ENCODE results near the gene KCNH8.

- TF ChIP-seq, protein P1, sequence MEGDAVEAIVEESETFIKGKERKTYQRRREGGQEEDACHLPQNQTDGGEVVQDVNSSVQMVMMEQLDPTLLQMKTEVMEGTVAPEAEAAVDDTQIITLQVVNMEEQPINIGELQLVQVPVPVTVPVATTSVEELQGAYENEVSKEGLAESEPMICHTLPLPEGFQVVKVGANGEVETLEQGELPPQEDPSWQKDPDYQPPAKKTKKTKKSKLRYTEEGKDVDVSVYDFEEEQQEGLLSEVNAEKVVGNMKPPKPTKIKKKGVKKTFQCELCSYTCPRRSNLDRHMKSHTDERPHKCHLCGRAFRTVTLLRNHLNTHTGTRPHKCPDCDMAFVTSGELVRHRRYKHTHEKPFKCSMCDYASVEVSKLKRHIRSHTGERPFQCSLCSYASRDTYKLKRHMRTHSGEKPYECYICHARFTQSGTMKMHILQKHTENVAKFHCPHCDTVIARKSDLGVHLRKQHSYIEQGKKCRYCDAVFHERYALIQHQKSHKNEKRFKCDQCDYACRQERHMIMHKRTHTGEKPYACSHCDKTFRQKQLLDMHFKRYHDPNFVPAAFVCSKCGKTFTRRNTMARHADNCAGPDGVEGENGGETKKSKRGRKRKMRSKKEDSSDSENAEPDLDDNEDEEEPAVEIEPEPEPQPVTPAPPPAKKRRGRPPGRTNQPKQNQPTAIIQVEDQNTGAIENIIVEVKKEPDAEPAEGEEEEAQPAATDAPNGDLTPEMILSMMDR (IDR thresholded peaks at IDR 0.05 in 2 of 3, conservative IDR thresholded peaks at IDR 0.05 in 1 of 3; ENCODE audit: borderline replicate concordance in 1 of 3, insufficient read depth in 1 of 3, low read depth in 2 of 3, low read length in 2 of 3), result no peak
- no peak for TF ChIP-seq POLR2A (IDR thresholded peaks at IDR 0.05; ENCODE audit: borderline replicate concordance, extremely low read depth, insufficient read depth, insufficient read length)
These were observed 115.3 kb downstream of the KCNH8 start for GRCh38 chr3:19263606-19264005.

All from HCT116 (cell line).